GM12874 (cell line): ENCODE measurements around the gene CACNG6.

ENCODE experiments used
- TF ChIP-seq, protein P1 (sequence below): IDR thresholded peaks from 2 replicates; pipeline ENCODE4 v1.5.1; 2011; ENCODE audit warnings: low read depth, mild to moderate bottlenecking, control low read depth, low read length, moderate library complexity; ENCODE audit not compliant: insufficient read depth

The CACNG6 gene

DNA sequence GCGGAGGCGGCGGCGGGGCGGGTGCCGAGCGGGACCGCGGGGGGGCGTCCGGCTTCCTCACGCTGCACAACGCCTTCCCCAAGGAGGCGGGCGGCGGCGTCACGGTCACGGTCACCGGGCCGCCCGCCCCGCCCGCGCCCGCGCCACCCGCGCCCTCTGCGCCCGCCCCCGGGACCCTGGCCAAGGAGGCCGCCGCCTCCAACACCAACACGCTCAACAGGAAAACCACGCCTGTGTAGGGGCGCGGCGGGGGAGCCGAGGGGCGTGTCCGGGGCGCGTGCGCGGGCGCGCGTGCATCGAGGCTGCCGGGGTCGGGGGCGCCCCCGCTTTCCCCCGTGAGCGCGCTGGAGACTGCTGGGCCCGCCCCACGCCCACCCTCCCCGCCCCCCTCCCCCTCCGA lies 8.8 kb upstream of the CACNG6 start:
- TF ChIP-seq, protein P1, sequence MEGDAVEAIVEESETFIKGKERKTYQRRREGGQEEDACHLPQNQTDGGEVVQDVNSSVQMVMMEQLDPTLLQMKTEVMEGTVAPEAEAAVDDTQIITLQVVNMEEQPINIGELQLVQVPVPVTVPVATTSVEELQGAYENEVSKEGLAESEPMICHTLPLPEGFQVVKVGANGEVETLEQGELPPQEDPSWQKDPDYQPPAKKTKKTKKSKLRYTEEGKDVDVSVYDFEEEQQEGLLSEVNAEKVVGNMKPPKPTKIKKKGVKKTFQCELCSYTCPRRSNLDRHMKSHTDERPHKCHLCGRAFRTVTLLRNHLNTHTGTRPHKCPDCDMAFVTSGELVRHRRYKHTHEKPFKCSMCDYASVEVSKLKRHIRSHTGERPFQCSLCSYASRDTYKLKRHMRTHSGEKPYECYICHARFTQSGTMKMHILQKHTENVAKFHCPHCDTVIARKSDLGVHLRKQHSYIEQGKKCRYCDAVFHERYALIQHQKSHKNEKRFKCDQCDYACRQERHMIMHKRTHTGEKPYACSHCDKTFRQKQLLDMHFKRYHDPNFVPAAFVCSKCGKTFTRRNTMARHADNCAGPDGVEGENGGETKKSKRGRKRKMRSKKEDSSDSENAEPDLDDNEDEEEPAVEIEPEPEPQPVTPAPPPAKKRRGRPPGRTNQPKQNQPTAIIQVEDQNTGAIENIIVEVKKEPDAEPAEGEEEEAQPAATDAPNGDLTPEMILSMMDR = no peak

DNA sequence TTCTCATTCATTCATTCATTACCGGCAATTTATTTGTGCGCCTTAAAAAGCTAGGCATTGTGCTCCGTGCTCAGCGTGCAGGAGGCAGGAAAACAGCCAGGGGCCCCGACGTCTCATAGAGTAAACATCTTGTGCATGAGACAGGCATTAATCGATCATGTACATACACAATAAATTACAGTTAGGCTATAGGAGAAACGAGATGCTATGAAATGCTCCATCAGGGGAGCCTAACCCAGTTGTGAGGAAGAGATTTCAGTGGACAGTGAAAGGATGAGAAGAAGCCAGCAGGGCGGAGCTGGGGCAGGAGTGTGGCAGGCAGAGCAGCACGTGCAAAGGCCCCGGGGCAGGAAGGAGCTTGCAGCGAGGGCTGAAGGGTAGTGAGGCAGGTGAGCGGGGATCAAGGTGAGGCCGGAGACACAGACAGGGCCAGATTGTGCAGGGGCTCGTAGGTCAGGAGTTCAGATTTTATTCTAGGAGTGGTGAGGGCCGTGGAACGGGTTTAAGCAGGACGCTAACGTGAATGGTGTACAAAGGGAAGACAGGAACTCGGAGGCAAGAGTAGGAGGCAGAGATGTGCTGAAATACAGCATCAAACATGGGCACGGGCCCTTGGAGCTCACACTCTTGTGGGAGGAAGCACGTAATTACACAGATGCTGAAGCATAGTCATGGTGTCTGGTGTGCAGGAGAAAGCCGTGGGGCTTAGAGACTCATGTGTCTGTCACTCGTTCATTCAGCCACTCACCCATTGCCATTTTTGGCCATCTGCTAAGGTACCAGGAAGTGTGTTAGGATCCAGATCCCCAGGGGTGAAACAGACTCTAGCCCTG lies 7.8 kb upstream of the CACNG6 start:
- TF ChIP-seq, protein P1 = no peak

DNA sequence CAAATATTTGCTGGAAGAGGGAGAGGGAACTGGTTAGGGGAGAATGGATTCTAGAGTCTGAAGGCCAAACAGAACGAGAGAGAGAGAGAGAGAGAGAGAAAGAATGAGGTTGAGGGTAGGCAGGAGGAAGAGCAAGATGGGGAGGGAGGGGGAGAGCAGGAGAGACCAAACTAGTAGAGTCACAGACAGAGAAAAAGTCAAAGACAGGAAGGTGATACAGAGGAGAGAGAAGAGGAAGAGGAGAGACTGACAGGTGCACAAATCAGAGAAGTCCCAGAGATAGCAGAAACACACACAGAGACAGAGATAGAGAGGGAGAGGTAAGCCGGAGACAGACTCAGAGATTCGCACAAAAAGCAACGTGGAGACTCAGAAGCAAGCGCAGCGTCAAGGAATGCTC lies 5.6 kb upstream of the CACNG6 start:
- TF ChIP-seq, protein P1 = no peak

DNA sequence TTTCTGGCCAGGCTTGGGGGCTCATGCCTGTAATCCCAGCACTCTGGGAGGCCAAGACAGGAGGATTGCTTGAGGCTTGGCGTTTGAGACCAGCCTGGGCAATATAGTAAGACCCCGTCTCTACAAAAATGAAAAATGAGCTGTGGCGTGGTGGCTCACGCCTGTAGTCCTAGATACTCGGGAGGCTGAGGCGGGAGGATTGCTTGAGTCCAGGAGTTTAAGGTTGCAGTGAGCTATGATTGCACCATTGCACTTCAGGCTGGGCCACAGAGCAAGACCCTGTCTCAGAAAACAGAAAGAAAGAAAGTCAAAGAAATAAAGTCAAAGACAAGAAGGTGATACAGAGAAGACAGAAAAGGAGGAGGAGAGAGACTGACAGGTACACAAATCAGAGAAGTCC lies 2.5 kb upstream of the CACNG6 start:
- TF ChIP-seq, protein P1 = no peak

DNA sequence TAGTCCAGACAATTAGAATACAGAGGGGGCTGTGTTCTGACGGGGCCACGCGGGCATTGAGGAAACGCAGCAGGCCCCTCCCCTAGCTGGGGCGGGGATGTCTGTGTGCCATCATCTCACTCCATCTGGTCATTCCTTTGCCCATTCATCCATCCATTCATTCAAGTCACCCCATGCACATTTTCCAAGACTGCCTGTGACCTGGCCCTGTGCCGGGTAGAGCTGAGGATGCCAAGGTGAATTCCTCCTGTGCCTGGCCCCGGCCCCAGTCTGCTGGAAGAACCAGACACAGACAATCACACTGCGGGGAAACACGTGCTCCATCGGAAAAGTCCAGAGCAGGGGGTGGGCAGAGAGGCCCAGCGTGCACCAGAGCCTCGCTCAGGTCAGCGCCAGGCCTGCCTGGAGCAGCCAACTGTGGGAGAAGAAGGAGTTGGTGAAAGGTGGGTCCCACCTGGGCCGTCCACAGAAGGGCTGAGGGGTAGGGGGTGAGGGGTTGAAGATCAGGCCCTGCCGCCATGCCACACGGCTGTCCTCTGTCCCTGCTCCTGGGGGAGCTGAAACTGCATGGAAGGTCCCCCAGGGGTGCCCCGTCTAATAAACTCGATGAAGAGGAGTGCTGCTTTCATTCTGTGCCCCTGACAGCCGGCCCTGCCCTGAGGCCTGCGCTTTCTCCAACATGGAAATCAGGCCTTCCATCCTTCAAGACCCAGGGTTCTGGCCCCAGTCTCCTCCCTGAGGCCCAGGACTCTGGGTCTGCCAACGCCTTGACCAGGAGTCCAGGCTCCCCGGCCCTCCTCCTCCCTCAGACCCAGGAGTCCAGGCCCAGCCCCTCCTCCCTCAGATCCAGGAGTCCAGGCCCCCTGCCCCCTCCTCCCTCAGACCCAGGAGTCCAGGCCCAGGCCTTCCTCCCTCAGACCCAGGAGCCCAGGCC lies 1.6 kb upstream of the CACNG6 start:
- TF ChIP-seq, protein P1 = no peak

DNA sequence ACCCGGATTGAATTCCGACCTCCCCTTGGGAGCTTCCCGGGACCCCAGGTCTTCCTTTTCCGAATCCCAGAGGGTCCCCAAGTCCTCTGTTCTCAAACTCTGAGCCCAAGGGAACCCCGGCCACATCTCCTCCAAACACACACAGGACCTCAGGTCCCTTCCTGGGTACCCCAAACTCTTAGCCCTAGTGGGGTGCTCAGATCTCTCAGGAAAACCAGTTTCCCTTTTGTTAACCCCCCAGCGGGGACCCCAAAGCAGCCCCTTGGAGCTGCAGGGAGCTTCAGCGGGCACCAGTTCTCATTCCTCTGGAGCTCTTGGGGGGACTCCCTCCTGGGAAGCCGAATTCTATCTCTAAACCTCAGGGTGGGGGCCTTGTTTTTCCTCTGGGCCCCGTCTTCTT lies 774 bp downstream of the CACNG6 start:
- TF ChIP-seq, protein P1 = no peak

DNA sequence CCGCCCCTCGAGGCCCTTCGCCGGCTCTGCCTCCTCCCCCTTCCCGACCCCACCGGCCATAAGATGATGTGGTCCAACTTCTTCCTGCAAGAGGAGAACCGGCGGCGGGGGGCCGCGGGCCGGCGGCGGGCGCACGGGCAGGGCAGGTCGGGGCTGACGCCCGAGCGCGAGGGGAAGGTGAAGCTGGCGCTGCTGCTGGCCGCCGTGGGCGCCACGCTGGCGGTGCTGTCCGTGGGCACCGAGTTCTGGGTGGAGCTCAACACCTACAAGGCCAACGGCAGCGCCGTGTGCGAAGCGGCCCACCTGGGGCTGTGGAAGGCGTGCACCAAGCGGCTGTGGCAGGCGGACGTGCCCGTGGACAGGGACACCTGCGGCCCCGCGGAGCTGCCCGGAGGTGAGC lies 1.4 kb downstream of the CACNG6 start:
- TF ChIP-seq, protein P1 = no peak
